Stimulated activated CD4-positive, alpha-beta T cell treated with anti-CD3 and anti-CD28 coated beads, Interleukin-4, amount 100 ng/mL, for 4 hours (primary cell): ENCODE data around the gene GPRC5C.
A peak's percentile ranks its signal among the peaks of the same experiment; 100 is the strongest.

Source experiments
- DNase-seq, 2 experiments: peaks; one replicate each; pipeline ENCODE4 v3.0.0-alpha.2; 2020

The GPRC5C gene

GRCh38 chr17:74453665-74454196, 21.8 kb downstream of the GPRC5C start:
- DNase-seq: peak; percentile 49 to 70

DNA sequence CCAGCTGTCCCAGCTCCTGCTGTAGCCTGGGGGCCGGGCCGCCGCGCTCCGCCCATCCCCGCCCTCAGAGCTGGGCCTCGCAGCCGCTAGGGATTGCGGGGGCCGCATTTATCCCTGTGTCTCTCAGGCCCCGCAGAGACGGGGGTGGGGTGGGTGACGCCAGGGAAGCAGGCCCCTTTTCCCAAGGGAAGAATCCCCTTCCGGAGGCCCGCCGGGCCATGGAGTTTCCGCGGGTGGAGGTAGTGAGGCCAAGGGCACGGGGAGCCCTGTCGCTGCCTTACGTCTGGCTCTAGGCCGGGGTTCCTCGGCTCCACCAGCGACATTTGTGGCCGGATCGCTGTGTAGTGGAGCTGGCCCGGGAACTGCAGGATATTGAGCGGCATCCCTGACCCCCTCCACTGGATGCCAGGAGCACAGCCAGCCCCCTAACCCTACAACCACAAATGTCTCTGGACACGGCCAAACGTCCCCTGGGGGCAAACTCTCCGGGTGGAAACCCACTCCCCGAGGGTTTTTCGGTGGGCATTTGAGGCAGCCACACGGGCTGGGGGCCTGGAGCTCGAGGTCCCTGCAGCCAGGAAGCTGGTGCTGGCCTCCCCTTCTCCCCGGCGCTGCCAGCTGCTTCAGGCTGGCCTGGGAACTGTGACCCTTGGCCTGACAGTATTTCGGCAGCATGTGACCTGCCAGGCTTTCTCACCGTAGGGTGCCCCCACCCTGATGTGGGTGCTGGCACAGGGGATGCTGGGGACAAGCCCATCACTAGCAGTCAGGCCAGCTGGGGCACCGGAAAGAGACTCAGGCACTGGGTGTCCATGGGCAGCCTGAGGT, 22.5 kb downstream of the GPRC5C start:
- no peak for DNase-seq

DNA sequence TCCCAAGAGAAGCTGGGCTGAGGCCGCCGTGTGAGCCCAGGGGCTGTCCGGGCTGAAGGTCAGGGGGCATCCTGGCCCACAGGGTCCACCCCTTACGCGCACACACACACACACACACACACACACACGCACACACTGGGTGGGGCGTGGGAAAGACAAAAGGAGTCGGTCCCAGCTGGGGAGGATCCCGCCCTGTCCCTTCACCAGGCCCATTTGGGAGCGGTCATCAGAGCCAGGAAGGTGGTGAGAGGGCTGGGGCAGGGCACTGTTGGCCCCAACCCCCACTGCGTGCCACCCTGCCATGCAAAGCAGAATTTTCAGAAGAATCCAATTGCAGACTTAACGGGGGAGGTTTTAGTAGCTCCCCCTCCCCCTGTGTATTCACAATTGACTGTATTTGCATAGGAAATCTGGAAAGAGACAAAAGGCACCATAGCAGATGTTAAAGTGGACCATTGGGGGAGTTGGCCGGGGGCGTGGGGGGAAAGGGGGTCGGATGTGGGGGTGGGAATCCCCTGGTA, 23.2 kb downstream of the GPRC5C start:
- no peak for DNase-seq

- DNase-seq: no peak
Measured at GRCh38 chr17:74455821-74456220, 23.9 kb downstream of the GPRC5C start.

- DNase-seq: peak; percentile 58 to 75
Measured at GRCh38 chr17:74457146-74457819, 25.4 kb downstream of the GPRC5C start.

DNA sequence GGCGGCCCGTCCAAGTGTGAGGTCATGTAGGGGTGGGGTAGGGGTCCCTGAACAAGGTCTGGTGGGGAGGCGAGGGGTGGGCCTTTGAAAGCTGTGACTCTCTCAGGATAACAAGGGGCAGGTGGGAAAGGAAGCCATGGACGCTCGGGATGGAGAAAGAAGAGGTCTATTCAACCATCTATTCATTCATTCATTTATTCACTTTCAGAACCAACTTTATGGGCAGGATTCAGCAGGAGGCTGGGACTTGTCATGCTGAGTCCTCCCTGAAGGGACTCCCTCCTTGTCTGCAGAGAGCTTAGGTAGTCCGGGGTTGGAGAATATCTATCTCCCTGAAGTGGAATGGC, 25.9 kb downstream of the GPRC5C start:
- DNase-seq: no peak

DNA sequence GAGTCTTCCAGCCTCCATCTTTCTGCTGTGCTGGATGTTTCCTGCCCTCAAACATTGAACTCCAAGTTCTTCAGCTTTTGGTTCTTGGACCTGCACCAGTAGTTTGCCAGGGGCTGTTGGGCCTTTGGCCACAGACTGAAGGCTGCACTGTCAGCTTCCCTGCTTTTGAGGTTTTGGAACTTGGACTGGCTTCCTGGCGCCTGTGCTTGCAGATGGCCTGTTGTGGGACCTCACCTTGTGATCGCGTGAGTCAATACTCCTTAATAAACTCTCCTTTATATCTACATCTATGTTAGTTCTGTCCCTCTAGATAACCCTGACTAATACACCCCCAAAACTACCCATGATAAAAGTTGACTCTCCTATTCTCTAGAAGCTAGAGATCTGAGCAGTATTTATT, 26.9 kb downstream of the GPRC5C start:
- no peak for DNase-seq

GRCh38 chr17:74459622-74460021, 27.7 kb downstream of the GPRC5C start:
- DNase-seq: no peak

- DNase-seq: no peak
Measured at GRCh38 chr17:74460241-74460640, 28.4 kb downstream of the GPRC5C start.

GRCh38 chr17:74460996-74461395, 29.1 kb downstream of the GPRC5C start:
- DNase-seq: no peak

DNA sequence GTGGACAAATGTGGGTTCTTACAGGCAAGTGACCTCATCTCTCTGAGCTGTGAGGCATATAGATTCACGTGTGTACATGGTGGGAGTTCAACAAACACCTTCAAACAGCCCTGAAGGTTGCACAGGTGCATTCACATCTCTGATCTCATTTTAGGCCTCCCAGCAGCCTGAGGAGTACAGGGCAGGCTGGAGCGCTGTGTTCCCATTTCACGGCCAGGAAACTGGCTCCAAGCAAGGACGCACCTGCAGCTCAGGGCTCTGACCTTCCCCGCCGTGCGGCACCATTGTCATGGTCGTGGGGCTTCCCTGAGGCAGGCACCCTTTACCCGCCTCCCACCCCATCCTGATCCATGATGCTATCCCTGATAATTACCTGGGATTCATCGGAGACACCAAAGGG, 29.7 kb downstream of the GPRC5C start:
- DNase-seq: no peak

DNA sequence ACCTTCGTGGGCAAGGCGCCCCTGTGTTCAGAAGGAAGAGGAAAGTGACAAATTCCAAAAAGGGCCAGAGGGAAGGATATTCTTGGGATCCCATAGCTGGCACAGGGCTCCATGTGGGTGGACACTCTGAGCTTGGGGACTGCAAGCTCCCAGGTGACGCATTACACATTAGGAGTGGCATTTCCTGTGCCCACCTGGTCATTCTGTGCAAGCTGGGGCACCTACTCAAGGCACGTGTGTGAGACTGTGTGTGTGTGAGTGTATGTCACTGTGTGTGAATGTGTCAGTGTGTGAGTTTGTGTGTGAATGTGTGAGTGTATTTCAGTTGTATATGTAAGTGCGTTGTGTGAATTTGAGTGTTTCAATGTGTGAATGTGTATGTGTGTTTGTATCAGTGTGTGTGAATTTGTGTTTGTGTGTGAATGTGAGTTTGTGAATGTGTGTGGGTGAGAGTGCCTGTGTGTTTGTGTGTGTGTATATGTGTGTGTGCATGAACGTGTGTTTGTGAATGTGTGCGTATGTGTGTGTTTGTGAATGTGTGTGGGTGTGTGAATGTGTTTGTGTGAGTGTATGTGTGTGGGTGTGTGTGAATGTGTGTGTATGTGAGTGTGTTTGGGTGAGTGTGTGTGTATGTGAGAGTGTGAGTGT, 33.0 kb downstream of the GPRC5C start:
- no peak for DNase-seq

- no peak for DNase-seq
Measured at GRCh38 chr17:74465378-74466110, 33.7 kb downstream of the GPRC5C start.

- DNase-seq: no peak
Measured at GRCh38 chr17:74466111-74466827, 34.4 kb downstream of the GPRC5C start, which contains the start of gene CD300A. Gene CD300A (plus strand): TSS chr17:74466634. CDS start chr17:74466704, 70 bp downstream.

DNA sequence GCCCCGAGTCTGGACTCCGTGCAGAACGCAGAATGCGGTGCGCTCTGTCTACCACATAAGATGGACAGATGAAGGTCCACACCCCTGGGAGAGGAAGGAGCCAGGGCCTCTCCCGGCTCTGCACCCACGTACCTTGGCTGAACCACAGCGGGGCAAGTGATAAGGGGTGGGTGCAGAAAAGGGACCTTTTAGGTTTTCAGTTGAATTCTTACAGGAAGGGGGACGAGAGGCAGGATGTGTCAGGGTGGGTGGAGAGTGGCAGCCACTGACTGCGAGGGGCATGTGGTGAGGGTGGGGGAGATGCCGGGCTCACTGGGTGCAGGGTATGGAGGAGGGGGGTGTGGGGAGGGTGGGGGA, 34.9 kb downstream of the GPRC5C start:
- DNase-seq: no peak

DNA sequence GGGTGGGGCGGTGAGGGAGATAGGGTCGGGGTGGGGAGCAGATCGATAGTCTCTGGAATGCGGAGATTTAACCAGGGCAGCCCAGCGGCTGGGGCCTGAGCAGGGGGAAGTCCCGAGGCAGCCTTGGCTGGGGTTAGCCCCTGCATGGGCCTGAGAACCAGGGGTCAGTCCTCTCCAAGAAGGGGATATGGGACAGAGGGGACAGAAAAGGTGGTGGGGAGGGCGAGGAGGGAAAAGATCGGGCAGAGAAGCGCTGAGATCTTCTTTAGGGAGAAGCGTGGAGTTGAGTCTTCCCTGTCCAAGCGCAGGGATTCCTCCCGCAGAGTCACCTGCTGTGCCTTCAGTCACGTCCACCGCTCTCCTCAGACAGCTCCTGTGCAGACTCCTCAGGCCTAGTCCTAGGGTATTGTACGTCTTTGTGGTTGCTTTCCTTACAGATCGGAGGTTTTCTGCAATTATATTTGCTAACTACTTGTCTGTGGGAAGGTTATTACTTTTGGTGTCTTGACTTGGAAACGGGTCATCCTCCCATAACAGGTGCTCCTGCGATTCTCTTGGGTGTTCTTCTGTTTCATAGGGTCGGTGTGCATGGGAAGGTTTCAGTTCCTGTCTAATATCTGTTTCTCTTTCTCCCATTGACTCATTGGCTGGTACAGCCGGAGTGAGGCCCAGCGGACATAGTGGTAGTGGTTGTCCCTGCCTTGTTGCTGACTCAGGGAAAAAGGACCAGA, 35.5 kb downstream of the GPRC5C start:
- DNase-seq: no peak

DNA sequence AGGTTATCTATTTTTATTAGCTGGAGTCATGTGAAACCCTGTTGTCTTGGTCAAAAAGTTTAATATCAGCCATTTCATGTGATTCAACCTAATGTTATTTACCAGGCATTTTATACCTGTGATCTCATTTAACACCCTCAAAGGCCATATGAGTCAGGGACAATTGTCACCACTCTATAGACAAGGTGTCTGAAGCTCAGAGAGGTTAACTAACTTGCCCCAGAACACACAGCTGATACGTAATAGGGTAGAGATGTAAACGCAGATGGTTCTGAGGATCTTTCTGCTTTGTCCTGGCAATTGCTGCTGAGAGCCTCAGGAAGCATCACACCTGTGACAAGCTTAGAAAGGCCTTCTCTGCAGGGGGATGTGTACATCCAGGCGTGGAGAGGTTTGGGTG, 39.5 kb downstream of the GPRC5C start:
- DNase-seq: no peak

DNA sequence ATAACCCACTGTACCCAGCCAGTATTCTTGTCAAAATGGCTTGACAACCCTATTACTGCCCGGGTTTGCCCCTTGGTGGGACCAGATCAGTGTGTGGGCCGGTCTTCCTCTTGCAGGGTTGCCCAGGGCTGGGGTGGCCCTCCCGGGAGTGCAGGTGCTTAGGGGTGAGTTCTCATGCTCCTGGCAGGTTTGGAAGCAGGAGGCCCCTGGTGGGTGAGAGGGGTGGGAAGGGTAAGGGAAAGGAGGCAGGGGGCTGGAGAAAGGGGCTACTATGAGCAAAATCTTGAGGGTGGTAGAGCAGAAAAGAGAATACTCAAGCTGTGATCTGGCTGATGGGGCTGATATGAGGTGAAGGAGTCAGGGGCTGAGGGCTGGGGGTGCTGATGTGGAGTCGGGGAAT, 41.0 kb downstream of the GPRC5C start:
- DNase-seq: no peak

GRCh38 chr17:74473294-74473693, 41.4 kb downstream of the GPRC5C start:
- DNase-seq: no peak

DNA sequence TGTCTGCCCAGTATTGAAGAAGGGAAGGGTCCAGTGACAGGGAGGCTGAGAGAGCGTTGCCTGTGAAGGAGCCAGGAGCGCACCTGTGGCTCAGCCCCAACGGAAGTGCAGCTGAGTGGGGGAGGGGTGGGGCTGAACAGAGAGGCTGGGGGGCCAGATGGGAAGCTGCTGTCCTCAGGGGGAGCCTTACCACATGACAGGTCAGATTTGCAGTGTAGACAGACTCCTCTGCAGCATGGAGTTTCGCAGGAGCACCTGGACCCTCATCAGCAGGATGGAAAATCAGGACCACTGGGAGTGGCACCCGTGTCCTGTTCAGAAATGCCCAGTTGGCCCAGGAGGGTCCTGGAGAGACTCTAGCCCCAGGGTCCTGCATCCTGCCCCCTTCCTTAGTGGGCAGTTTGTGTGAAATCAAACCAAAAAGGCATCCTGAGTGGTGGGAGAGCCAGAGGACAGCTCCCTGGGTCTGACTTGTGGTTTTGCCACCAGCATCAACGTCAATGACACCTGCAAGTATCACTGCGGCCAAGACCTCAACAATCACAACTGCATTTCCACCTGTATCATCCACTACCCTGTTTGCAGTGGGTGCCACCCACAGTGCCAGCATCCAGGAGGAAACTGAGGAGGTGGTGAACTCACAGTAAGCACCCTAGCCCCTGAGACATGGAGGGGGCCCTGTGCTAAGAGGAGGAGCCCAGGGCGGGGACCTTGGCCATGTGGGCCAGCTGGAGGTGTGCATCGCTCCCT, 42.3 kb downstream of the GPRC5C start:
- DNase-seq: no peak

DNA sequence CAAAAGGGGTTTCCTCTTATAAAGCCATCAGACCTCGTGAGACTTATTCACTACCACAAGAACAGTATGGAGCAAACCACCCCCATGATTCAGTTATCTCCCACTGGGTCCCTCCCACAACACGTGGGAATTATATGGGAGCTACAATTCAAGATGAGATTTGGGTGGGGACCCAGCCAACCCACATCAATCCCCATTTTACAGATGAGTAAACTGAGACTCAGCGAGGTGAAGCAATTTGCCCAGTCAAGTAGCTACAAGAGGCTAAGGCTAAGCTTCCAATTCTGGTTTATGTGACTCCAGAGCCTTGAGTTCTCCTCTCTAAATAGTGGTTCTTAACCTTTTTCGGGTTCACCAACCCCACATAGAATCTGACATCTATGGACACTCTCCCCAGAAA, 43.3 kb downstream of the GPRC5C start:
- DNase-seq: no peak
